GM12865 (cell line): ENCODE measurements around the gene SLC15A2.
A peak's percentile ranks its signal among the peaks of the same experiment; 100 is the strongest.

Experiments
- DNase-seq: peaks from one replicate; pipeline ENCODE4 v3.0.0; 2010; ENCODE audit warnings: low read depth
- H3K4me3 ChIP-seq: 2 replicates; pipeline ENCODE4 v1.5.1; 2011; ENCODE audit warnings: mild to moderate bottlenecking, low read depth, low read length, control low read depth
- CTCF ChIP-seq: IDR thresholded peaks from 2 replicates; pipeline ENCODE4 v1.5.1; 2011; ENCODE audit warnings: low read length, control low read depth, low read depth, inconsistent platforms; ENCODE audit not compliant: insufficient read depth; ENCODE audit errors: missing control alignments

SLC15A2 gene

GRCh38 chr3:121992601-121993560 is 98.7 kb downstream of the SLC15A2 start:
- H3K4me3 ChIP-seq, result no peak overlapping the region
- TF ChIP-seq CTCF, result no peak
- peak; percentile 73 for DNase-seq
